HEK293T (cell line): Measurements from ENCODE around the gene MGAT1.

Experiments
- BHLHE40 ChIP-seq: fragments of 450-650 bp; IDR thresholded peaks from 2 replicates; pipeline ENCODE4 v1.6.1; 2016; ENCODE audit warnings: mild to moderate bottlenecking, moderate library complexity, borderline replicate concordance
- ELF4 ChIP-seq: fragments of 450-650 bp; IDR thresholded peaks from 2 replicates; pipeline ENCODE4 v1.6.1; 2017; ENCODE audit warnings: antibody characterized with exemption
- FOXA1 ChIP-seq: fragments of 450-650 bp; IDR thresholded peaks from 2 replicates; pipeline ENCODE4 v1.6.1; 2016; ENCODE audit warnings: mild to moderate bottlenecking
- FOXK2 ChIP-seq: fragments of 450-650 bp; IDR thresholded peaks from 2 replicates; pipeline ENCODE4 v1.6.1; 2016; ENCODE audit warnings: mild to moderate bottlenecking
- FOXM1 ChIP-seq: fragments of 450-650 bp; IDR thresholded peaks from 2 replicates; pipeline ENCODE4 v1.6.1; 2017; ENCODE audit warnings: mild to moderate bottlenecking, borderline replicate concordance
- HDGF ChIP-seq: fragments of 450-650 bp; IDR thresholded peaks from 2 replicates; pipeline ENCODE4 v1.6.1; 2017; ENCODE audit warnings: antibody characterized with exemption, borderline replicate concordance
- LEF1 ChIP-seq: fragments of 450-650 bp; IDR thresholded peaks from 2 replicates; pipeline ENCODE4 v1.6.1; 2017; ENCODE audit warnings: mild to moderate bottlenecking, borderline replicate concordance
- NFRKB ChIP-seq: fragments of 450-650 bp; IDR thresholded peaks from 2 replicates; pipeline ENCODE4 v1.6.1; 2016; ENCODE audit warnings: mild to moderate bottlenecking, moderate library complexity
- SP1 ChIP-seq: fragments of 450-650 bp; IDR thresholded peaks from 2 replicates; pipeline ENCODE4 v1.6.1; 2017
- SUZ12 ChIP-seq: fragments of 450-650 bp; IDR thresholded peaks from 2 replicates; pipeline ENCODE4 v1.6.1; 2016; ENCODE audit warnings: mild to moderate bottlenecking
- TARDBP ChIP-seq: fragments of 450-650 bp; IDR thresholded peaks from 2 replicates; pipeline ENCODE4 v1.6.1; 2016
- ZNF384 ChIP-seq: fragments of 450-650 bp; IDR thresholded peaks from 2 replicates; pipeline ENCODE4 v1.6.1; 2016
- TF ChIP-seq, protein P1 (sequence below): fragments of 450-650 bp; IDR thresholded peaks from 2 replicates; pipeline ENCODE4 v1.6.1; 2016

DNA sequence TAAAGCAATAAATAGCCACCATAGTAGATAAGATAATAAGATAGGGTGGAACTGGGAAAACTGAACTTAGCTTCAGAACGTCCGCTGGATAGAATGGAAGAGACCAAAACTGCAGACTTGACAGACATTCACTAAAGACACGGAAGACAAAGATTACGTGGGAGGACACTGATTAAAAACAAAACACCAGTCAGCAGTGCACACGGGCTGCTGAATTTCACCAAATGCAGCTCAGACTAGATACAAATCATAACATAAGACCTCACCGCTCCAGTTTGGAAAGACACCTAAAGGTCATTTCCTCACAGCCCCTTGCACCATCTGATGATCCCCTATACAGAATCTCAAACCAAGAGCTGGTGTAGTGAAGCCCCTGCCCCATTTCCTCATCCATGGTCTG is 59.9 kb downstream of the MGAT1 start:
- TF ChIP-seq SP1 = no peak
- no peak for TF ChIP-seq TARDBP
- no peak for TF ChIP-seq FOXM1
- no peak for TF ChIP-seq NFRKB
- TF ChIP-seq BHLHE40 = no peak
- no peak for TF ChIP-seq FOXA1
- no peak for TF ChIP-seq SUZ12
- TF ChIP-seq FOXK2 = no peak
- no peak for TF ChIP-seq LEF1
- no peak for TF ChIP-seq ZNF384
- TF ChIP-seq ELF4 = no peak
- TF ChIP-seq, protein P1, sequence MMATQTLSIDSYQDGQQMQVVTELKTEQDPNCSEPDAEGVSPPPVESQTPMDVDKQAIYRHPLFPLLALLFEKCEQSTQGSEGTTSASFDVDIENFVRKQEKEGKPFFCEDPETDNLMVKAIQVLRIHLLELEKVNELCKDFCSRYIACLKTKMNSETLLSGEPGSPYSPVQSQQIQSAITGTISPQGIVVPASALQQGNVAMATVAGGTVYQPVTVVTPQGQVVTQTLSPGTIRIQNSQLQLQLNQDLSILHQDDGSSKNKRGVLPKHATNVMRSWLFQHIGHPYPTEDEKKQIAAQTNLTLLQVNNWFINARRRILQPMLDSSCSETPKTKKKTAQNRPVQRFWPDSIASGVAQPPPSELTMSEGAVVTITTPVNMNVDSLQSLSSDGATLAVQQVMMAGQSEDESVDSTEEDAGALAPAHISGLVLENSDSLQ = no peak
- TF ChIP-seq HDGF = no peak
